Endometrial microvascular endothelial cells (primary cell): Measurements from ENCODE around the gene ZNF211. TPM values are rescaled to one million over a fixed set of nuclear protein-coding genes. Genes with fewer than 3 reads are reported as not detected.

ENCODE experiments used
- in situ Hi-C: cut with HindIII; loops from 2 replicates; pipeline ENCODE4 v1.10.0; 2017; ENCODE audit warnings: low sequenced_read_pairs, low pct_unique_long_range_greater_than_20kb; ENCODE audit errors: inconsistent ontology term
- total RNA-seq: library from RNA; depleted of rRNA; stranded (reverse); fragments of >200 nt; gene quantifications from one replicate; pipeline ENCODE4 v1.2.3, GENCODE V29; 2015; ENCODE audit errors: inconsistent ontology term

ZNF211 gene
- total RNA-seq: 1.7 TPM

GRCh38 chr19:57632987-57633831, at the start of gene ZNF211:
TSS of gene ZNF211 (plus strand) at chr19:57633168. CDS start at chr19:57633347, 179 bp downstream.
- in situ Hi-C loops: no loop called here

- in situ Hi-C loops: no loop called here
These were observed 49.2 kb upstream of the ZNF211 start, which contains the start of gene ZIK1 for GRCh38 chr19:57583521-57584416. TSS of gene ZIK1 (plus strand) at chr19:57584145. CDS start at chr19:57584357, 212 bp downstream.

GRCh38 chr19:57587529-57587928, 45.4 kb upstream of the ZNF211 start:
- in situ Hi-C loops: no loop called here

GRCh38 chr19:57599377-57599760, 33.6 kb upstream of the ZNF211 start:
- in situ Hi-C loops: no loop called here

GRCh38 chr19:57599761-57600383, 33.1 kb upstream of the ZNF211 start, which contains the start of gene ZNF530:
TSS of gene ZNF530 (plus strand) at chr19:57599885. CDS start at chr19:57604346, 4,461 bp downstream.
- in situ Hi-C loops: no loop called here

GRCh38 chr19:57606931-57607330, 26.0 kb upstream of the ZNF211 start:
- in situ Hi-C loops: no loop called here

GRCh38 chr19:57611113-57611512, 21.9 kb upstream of the ZNF211 start:
- in situ Hi-C loops: no loop called here

GRCh38 chr19:57613941-57614743, 18.8 kb upstream of the ZNF211 start, which contains the start of gene ZNF134:
TSS of gene ZNF134 (plus strand) at chr19:57614242. CDS start at chr19:57619469, 5,227 bp downstream.
- in situ Hi-C loops: no loop called here

GRCh38 chr19:57615346-57615745, 17.6 kb upstream of the ZNF211 start:
- in situ Hi-C loops: no loop called here

GRCh38 chr19:57620673-57621348, 12.2 kb upstream of the ZNF211 start:
- in situ Hi-C loops: no loop called here

- in situ Hi-C loops: no loop called here
These were observed 9.9 kb upstream of the ZNF211 start for GRCh38 chr19:57623091-57623490.

GRCh38 chr19:57633832-57634131, 814 bp downstream of the ZNF211 start:
- in situ Hi-C loops: no loop called here

- in situ Hi-C loops: no loop called here
These were observed 4.4 kb downstream of the ZNF211 start for GRCh38 chr19:57637379-57637778.

- in situ Hi-C loops: no loop called here
These were observed 8.8 kb downstream of the ZNF211 start for GRCh38 chr19:57641715-57642234.

- in situ Hi-C loops: no loop called here
These were observed 9.6 kb downstream of the ZNF211 start for GRCh38 chr19:57642396-57643046.

GRCh38 chr19:57643734-57644133, 10.8 kb downstream of the ZNF211 start:
- in situ Hi-C loops: no loop called here

GRCh38 chr19:57648331-57649003, 15.5 kb downstream of the ZNF211 start:
- in situ Hi-C loops: no loop called here
